ENCODE measurements around the gene SIRT6.
A peak's percentile ranks its signal among the peaks of the same experiment; 100 is the strongest.
"Not testable (repeated sequence)": the region's sequence is repeated elsewhere in the genome, so short reads cannot be mapped to it uniquely, and the experiment has no call there.

Gene SIRT6

DNA sequence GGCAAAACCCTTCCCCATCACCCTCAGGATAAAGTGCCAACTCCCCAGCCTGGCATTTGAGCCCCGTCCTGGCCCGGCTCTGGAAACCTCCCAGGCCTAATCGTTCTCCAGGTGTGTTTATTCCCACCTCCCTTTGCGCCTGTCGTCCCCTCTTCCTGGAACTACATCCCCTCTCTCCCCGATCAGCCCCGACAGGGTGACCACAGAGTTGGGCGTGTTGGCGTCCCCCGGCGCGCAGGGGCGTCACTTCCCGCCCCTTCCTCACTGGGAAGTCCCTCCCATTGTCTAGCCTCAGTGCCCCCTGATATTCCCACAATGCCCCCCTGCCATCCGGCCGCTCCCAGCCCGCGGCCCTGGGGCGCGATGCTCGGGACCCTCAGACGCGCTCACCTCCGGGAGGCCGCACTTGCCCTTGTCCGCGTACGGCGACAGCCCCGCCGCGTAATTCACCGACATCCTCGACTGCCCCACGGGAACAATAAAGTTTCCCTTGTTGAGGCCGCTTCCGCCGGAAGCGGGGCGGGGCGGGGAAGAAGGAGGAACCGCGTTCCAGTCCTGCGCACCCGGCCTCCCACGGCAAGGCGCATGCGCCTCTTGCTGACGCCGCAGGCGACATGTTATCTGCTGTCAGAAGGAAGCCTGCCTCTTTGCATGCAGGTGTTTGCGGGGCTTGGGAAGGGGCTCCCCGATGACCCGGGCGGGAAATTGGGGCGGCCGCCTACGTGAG is at the start of gene SIRT6, which contains the start of gene ANKRD24:
Gene SIRT6 (minus strand): TSS at position 480 of the 727 bp plus-strand sequence. CDS start 24 bp downstream, at position 456.
Gene ANKRD24 (plus strand): TSS at position 606 of the 727 bp plus-strand sequence. CDS start 3,737 bp downstream, outside the sequence.
- DNase-seq = peak; percentile 93 to 96
- Mint-ChIP-seq H3K4me1 (peaks cover 58% of the 10 kb centered on the region), H3K27ac (peak within 1 kb of the TSS; percentile 99), H3K9me3 (no peaks in the 10 kb centered on the region), H3K4me3 (peak within 1 kb of the TSS; percentile 99), H3K27me3 (no peaks in the 10 kb centered on the region)
- ATAC-seq = peak; percentile 90

- ATAC-seq, DNase-seq, H3K9me3 Mint-ChIP-seq, H3K4me3 Mint-ChIP-seq, H3K27ac Mint-ChIP-seq: not testable (repeated sequence)
- Mint-ChIP-seq H3K4me1 (peaks cover 11% of the 10 kb centered on the region), H3K27me3 (peaks cover 20% of the 10 kb centered on the region)
These were observed 49.8 kb upstream of the SIRT6 start for GRCh38 chr19:4232139-4232538.

DNA sequence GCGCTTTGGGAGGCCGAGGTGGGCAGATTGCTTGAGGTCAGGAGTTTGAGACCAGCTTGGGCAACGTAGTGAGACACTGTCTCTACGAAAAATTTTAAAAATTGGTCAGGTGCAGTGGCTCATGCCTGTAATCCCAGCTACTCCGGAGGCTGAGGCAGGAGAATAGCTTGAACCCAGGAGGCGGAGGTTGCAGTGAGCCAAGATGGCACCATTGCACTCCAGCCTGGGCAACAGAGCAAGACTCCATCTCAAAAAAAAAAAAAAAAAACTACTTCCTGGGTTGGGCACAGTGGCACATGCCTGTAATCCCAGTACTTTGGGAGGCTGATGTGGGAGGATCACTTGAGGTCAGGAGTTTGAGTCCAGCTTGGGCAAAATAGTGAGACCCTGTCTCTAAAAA is 49.2 kb upstream of the SIRT6 start:
- peaks cover 20% of the 10 kb centered on the region for H3K27me3 Mint-ChIP-seq
- H3K9me3 Mint-ChIP-seq, H3K4me3 Mint-ChIP-seq: not testable (repeated sequence)

DNA sequence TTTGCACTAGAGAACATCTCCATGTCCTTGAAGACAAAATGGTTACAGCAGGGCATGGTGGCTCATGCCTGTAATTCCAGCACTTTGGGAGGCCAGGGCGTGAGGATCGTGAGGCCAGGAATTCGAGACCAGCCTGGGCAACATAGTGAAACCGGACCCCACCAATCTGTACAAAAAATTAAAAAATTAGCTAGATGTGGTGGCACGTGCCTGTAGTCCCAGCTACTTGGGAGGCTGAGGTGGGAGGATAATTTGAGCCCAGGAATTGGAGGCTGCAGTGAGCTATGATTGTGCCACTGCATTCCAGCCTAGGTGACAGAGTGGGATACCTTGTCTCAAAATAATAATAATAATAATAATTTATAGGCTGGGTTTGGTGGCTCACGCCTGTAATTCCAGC is 47.9 kb upstream of the SIRT6 start:
- not testable (repeated sequence) for DNase-seq, H3K9me3 Mint-ChIP-seq, H3K4me3 Mint-ChIP-seq, ATAC-seq, H3K27ac Mint-ChIP-seq
- peaks cover 20% of the 10 kb centered on the region for H3K4me1 Mint-ChIP-seq
- peaks cover 20% of the 10 kb centered on the region for H3K27me3 Mint-ChIP-seq

More for the DNA sequence above, 49.2 kb upstream of the SIRT6 start:
- H3K4me1 Mint-ChIP-seq = peaks cover 13% of the 10 kb centered on the region
- ATAC-seq, H3K27ac Mint-ChIP-seq, DNase-seq: not testable (repeated sequence)

GRCh38 chr19:4229179-4229931 is 47.0 kb upstream of the SIRT6 start, which contains the start of gene EBI3:
TSS of gene EBI3 (plus strand) at chr19:4229523. CDS start at chr19:4229551, 28 bp downstream.
- ATAC-seq (peak; percentile 90), DNase-seq (peak; percentile 64 to 88)
- Mint-ChIP-seq H3K27me3 (peaks cover 14% of the 10 kb centered on the region), H3K27ac (peak within 1 kb of the TSS in 1 of 2 donors; percentile 4), H3K9me3 (no peaks in the 10 kb centered on the region), H3K4me3 (no peak within 1 kb of the TSS), H3K4me1 (peaks cover 20% of the 10 kb centered on the region)

DNA sequence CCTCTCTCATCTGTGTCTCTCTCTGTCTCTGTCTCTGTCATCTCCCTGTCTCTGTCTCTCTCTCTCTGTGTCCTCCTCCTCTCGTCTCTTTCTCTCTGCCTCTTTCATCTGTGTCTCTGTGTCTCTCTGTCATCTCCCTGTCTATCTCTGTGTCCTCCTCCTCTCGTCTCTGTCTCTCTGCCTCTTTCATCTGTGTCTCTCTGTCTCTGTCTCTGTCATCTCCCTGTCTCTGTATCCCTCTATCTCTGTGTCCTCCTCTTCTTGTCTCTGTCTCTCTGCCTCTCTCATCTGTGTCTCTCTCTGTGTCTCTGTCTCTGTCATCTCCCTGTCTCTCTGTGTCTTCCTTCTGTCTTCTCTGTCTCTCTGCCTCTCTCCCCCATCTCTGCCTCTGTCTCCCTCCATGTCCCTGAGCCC is 46.4 kb upstream of the SIRT6 start:
- H3K9me3 Mint-ChIP-seq = no peaks in the 10 kb centered on the region
- ATAC-seq (no peak), DNase-seq (no peak)
- no peak overlapping the region for H3K27ac Mint-ChIP-seq
- H3K27me3 Mint-ChIP-seq = peaks cover 9% of the 10 kb centered on the region
- H3K4me1 Mint-ChIP-seq = peaks cover 19% of the 10 kb centered on the region
- H3K4me3 Mint-ChIP-seq = no peak overlapping the region

GRCh38 chr19:4227771-4228170 is 45.4 kb upstream of the SIRT6 start:
- no peaks in the 10 kb centered on the region for H3K9me3 Mint-ChIP-seq
- DNase-seq = no peak
- peaks cover 9% of the 10 kb centered on the region for H3K4me1 Mint-ChIP-seq
- H3K27me3 Mint-ChIP-seq = no peaks in the 10 kb centered on the region
- no peak overlapping the region for H3K27ac Mint-ChIP-seq
- H3K4me3 Mint-ChIP-seq = no peak overlapping the region
- ATAC-seq = no peak

DNA sequence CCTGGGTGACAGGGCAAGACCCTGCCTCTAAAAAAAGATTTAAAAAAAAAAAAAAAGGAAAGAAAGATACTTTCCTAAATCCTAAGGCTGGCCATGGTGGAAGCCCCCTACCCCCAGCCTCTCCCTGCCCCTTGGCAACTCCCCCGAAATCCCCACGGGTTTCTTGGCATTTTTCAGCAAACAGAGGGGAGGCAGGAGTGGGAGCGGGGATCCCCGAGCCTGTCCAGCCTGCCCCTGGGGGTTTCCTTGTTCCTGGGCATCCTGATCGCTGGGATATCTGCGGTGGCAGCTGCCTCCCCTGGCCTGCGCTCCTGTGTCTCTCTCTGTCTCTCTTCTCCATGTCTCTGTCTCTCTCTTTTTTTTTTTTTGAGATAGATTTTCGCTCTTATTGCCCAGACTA is 43.5 kb upstream of the SIRT6 start:
- ATAC-seq = no peak
- H3K27ac Mint-ChIP-seq = no peak overlapping the region

GRCh38 chr19:4224470-4224869 is 42.1 kb upstream of the SIRT6 start:
- no peak for DNase-seq
- Mint-ChIP-seq H3K27ac (no peak overlapping the region), H3K4me1 (peaks cover 9% of the 10 kb centered on the region), H3K27me3 (no peaks in the 10 kb centered on the region), H3K4me3 (no peak overlapping the region), H3K9me3 (no peaks in the 10 kb centered on the region)
- no peak for ATAC-seq

More for the DNA sequence above, 43.5 kb upstream of the SIRT6 start:
- Mint-ChIP-seq H3K9me3 (no peaks in the 10 kb centered on the region), H3K4me1 (peaks cover 9% of the 10 kb centered on the region), H3K4me3 (peak overlapping the region in 1 of 2 donors; percentile 38), H3K27me3 (no peaks in the 10 kb centered on the region)
- no peak for DNase-seq

DNA sequence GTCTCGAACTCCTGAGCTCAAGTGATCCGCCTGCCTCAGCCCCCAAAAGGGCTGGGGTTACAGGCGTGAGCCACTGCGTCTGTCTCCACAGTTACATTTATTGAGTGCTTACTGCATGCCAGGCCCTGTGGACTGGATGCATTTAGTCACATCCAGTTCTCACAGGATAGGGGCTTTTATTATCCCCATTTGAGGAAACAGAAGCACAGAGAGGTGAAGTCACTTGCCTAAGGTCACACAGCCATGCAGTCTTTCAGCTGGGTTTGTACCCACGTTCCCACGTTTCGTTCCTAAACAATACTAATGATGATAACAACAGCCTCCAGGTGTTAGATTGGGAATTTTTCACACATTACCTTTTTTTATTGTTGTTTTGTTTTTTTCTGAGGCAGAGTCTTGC is 37.8 kb upstream of the SIRT6 start:
- no peak overlapping the region for H3K27ac Mint-ChIP-seq
- peaks cover 0 to 8% of the 10 kb centered on the region in 2 donors for H3K9me3 Mint-ChIP-seq
- no peak overlapping the region for H3K4me3 Mint-ChIP-seq
- no peak for ATAC-seq
- no peak for DNase-seq
- no peaks in the 10 kb centered on the region for H3K27me3 Mint-ChIP-seq
- no peaks in the 10 kb centered on the region for H3K4me1 Mint-ChIP-seq

- not testable (repeated sequence) for H3K4me3 Mint-ChIP-seq, ATAC-seq, DNase-seq
These were observed 36.2 kb upstream of the SIRT6 start for GRCh38 chr19:4218523-4218922.

GRCh38 chr19:4217429-4218264 is 35.3 kb upstream of the SIRT6 start:
- DNase-seq = no peak
- Mint-ChIP-seq H3K4me3 (no peak overlapping the region), H3K9me3 (peaks cover 0 to 8% of the 10 kb centered on the region in 2 donors), H3K27me3 (no peaks in the 10 kb centered on the region), H3K4me1 (no peaks in the 10 kb centered on the region), H3K27ac (no peak overlapping the region)
- no peak for ATAC-seq

More at GRCh38 chr19:4218523-4218922, 36.2 kb upstream of the SIRT6 start:
- H3K4me1 Mint-ChIP-seq, H3K27ac Mint-ChIP-seq, H3K9me3 Mint-ChIP-seq, H3K27me3 Mint-ChIP-seq: not testable (repeated sequence)

DNA sequence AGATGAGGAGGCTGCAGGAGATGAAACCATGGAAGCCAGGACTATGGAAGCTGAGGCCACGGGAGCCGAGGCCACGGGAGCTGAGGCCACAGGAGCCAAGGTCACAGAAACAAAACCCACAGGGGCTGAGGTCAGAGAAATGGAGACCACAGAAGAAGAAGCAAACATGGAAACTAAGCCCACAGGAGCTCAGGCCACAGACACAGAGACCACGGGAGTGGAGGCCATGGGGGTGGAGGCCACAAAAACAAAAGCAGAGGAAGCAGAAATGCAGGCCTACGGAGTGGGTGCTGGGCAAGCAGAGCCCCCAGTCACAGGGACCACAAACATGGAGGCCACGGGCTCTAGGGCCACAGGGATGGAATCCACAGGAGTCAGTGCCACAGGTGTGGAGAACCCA is 34.5 kb upstream of the SIRT6 start:
- Mint-ChIP-seq H3K27me3 (peaks cover 7% of the 10 kb centered on the region), H3K4me1 (no peaks in the 10 kb centered on the region), H3K27ac (no peak overlapping the region), H3K4me3 (no peak overlapping the region), H3K9me3 (peaks cover 0 to 8% of the 10 kb centered on the region in 2 donors)
- ATAC-seq (no peak), DNase-seq (no peak)

DNA sequence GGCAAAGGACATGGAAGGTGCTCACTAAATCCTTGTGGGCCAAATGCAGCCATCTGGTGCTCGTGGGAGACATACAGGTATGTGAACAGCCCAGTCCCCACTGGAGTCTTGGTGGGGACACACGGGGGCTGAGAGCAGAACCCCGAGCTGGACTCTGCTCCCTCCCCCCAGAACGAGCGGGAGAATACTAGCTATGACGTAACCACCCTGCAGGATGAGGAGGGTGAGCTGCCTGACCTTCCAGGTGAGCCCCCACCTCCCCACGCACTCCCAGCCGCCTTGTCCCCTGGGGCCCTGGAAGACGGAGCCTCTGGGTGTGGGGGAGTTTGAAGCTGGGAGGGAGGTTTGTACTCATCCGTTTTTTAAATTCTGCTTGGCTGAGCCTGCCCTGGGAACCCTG is 33.4 kb upstream of the SIRT6 start:
- H3K27ac Mint-ChIP-seq = no peak overlapping the region
- no peak for ATAC-seq
- H3K9me3 Mint-ChIP-seq = peaks cover 0 to 8% of the 10 kb centered on the region in 2 donors
- no peak overlapping the region for H3K4me3 Mint-ChIP-seq
- H3K4me1 Mint-ChIP-seq = no peaks in the 10 kb centered on the region
- peaks cover 7% of the 10 kb centered on the region for H3K27me3 Mint-ChIP-seq
- DNase-seq = no peak

DNA sequence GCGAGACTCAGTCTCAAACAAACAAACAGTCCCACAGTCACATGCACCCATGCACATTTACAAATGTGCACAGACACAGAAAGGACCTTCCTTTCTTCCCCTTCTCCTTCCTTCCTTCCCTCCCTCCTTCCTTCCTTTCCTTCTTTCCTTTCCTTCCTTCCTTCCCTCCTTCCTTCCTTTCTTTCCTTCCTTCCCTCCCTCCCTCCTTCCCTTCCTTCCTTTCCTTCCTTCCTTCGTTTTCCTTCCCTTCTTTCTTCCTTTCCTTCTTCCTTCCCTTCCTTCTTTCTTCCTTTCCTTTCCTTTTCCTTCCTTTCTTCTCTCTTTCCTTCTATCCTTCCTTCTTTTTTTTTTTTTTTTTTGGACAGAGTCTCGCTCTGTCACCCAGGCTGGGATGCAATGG is 30.8 kb upstream of the SIRT6 start:
- no peak for ATAC-seq
- H3K27ac Mint-ChIP-seq = peak overlapping the region in 1 of 2 donors; percentile 69
- DNase-seq = no peak
- H3K9me3 Mint-ChIP-seq = peaks cover 0 to 8% of the 10 kb centered on the region in 2 donors
- no peaks in the 10 kb centered on the region for H3K4me1 Mint-ChIP-seq
- peaks cover 7% of the 10 kb centered on the region for H3K27me3 Mint-ChIP-seq
- H3K4me3 Mint-ChIP-seq = no peak overlapping the region
